OCI-LY3 (cell line): ENCODE data around the gene CCDC177.

Experiments used
- CTCF ChIP-seq: fragments of 200-600, 300-600 bp; sonication (generic); IDR thresholded peaks from 2 replicates; pipeline ENCODE4 v1.5.1; 2014; ENCODE audit warnings: antibody characterized with exemption, low read length, low read depth
- EZH2phosphoT487 ChIP-seq: fragments of 200-600 bp; shearing (Covaris generic); IDR thresholded peaks from 2 replicates; pipeline ENCODE4 v1.6.1; 2018; ENCODE audit warnings: antibody characterized with exemption, mixed run types, low read depth

- TF ChIP-seq CTCF = no peak
- TF ChIP-seq EZH2phosphoT487 = no peak
These were observed 37.5 kb upstream of the CCDC177 start for GRCh38 chr14:69612014-69612782.
